KMS-11 (cell line): ENCODE data around the gene SCTR.

Source experiments
- H2AFZ ChIP-seq: fragments of 200-600 bp; sonication (generic); 2 replicates; pipeline ENCODE4 v1.6.1; 2016; ENCODE audit warnings: antibody characterized with exemption, mixed run types, low read depth
- H3K27ac ChIP-seq: fragments of 200-600 bp; sonication (generic); 2 replicates; pipeline ENCODE4 v1.6.1; 2016; ENCODE audit warnings: mild to moderate bottlenecking, mixed run types
- H3K27me3 ChIP-seq: fragments of 200-600 bp; sonication (generic); 2 replicates; pipeline ENCODE4 v1.6.1; 2017; ENCODE audit warnings: mild to moderate bottlenecking, low read depth, mixed run types, moderate library complexity; ENCODE audit not compliant: insufficient read depth
- H3K36me3 ChIP-seq: fragments of 200-600 bp; sonication (generic); 2 replicates; pipeline ENCODE4 v1.6.1; 2017; ENCODE audit warnings: mild to moderate bottlenecking, mixed run types; ENCODE audit not compliant: insufficient read depth
- H3K4me1 ChIP-seq: fragments of 200-600 bp; sonication (generic); 2 replicates; pipeline ENCODE4 v1.6.1; 2016; ENCODE audit warnings: mild to moderate bottlenecking, low read depth, mixed run types; ENCODE audit not compliant: poor library complexity, severe bottlenecking
- H3K4me2 ChIP-seq: fragments of 200-600 bp; sonication (generic); 2 replicates; pipeline ENCODE4 v1.7.0; 2016; ENCODE audit warnings: mild to moderate bottlenecking, mixed run types
- H3K4me3 ChIP-seq: fragments of 200-600 bp; sonication (generic); IDR thresholded peaks from 2 replicates; pipeline ENCODE4 v1.6.1; 2017; ENCODE audit warnings: low read depth, low read length, mixed read lengths; ENCODE audit not compliant: insufficient read depth
- H3K79me2 ChIP-seq: fragments of 200-600 bp; sonication (generic); 2 replicates; pipeline ENCODE4 v1.6.1; 2016; ENCODE audit warnings: low read depth, mixed run types; ENCODE audit not compliant: insufficient read depth
- H3K9ac ChIP-seq: fragments of 200-600 bp; sonication (generic); 2 replicates; pipeline ENCODE4 v1.6.1; 2016; ENCODE audit warnings: mild to moderate bottlenecking, mixed run types
- H4K20me1 ChIP-seq: fragments of 200-600 bp; sonication (generic); 2 replicates; pipeline ENCODE4 v1.6.1; 2016; ENCODE audit warnings: mild to moderate bottlenecking, mixed run types; ENCODE audit not compliant: insufficient read depth
- TF ChIP-seq, protein P1 (sequence below): fragments of 200-600 bp; sonication (generic); conservative IDR thresholded peaks from 2 replicates; pipeline ENCODE4 v1.6.1; 2017; ENCODE audit warnings: low read depth, mild to moderate bottlenecking, antibody characterized with exemption, low read length, moderate library complexity, mixed read lengths

SCTR gene

DNA sequence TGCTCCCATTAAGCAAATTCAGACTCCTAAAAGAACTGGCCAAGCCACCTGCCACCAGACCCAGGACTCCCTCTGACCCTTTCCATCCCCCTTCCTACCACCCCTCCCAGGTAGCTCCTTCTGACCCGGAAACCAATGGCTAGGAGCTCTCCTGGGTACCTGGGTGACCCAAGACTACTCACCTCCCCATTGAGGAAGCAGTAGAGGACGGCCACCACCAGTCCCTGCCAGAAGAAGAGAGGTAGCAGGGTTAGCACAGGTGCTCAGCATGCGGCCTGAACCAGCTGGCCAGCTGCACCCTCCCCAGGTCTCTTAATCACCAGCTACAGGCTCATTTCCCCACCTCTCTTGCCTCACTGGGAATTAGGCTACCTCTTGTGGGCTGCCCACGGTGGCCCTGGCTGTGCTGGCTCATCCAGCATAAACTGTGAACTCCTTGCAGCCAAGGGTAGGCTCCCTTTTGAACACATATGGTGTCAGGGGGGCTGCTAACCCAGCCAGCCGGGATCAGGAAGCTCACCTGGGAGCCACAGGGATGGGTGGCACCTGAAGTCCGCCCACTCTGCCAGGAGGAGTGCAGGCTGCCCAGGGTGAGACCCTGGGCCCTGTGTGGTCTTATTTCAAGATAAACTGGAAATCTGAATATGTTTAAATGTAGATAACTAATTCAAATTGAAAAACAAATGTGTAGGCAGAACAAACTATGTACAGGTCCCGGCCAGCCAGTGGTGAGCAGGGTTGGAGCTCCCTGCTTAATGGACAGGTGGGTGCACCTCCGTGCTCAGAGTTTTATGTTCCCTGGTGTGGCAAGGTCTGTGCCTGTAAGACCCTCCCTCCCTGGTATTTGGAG, 82.7 kb downstream of the SCTR start:
- H4K20me1 ChIP-seq, result no peaks in the 10 kb centered on the region
- no peaks in the 10 kb centered on the region for H3K36me3 ChIP-seq
- no peaks in the 10 kb centered on the region for H3K79me2 ChIP-seq
- TF ChIP-seq, protein P1, sequence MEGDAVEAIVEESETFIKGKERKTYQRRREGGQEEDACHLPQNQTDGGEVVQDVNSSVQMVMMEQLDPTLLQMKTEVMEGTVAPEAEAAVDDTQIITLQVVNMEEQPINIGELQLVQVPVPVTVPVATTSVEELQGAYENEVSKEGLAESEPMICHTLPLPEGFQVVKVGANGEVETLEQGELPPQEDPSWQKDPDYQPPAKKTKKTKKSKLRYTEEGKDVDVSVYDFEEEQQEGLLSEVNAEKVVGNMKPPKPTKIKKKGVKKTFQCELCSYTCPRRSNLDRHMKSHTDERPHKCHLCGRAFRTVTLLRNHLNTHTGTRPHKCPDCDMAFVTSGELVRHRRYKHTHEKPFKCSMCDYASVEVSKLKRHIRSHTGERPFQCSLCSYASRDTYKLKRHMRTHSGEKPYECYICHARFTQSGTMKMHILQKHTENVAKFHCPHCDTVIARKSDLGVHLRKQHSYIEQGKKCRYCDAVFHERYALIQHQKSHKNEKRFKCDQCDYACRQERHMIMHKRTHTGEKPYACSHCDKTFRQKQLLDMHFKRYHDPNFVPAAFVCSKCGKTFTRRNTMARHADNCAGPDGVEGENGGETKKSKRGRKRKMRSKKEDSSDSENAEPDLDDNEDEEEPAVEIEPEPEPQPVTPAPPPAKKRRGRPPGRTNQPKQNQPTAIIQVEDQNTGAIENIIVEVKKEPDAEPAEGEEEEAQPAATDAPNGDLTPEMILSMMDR, result no peak
- no peak overlapping the region for H3K4me3 ChIP-seq
- H3K9ac ChIP-seq, result no peak overlapping the region
- no peak overlapping the region for H2AFZ ChIP-seq
- H3K4me2 ChIP-seq, result no peak overlapping the region
- no peak overlapping the region for H3K27ac ChIP-seq
- no peaks in the 10 kb centered on the region for H3K27me3 ChIP-seq
- H3K4me1 ChIP-seq, result no peaks in the 10 kb centered on the region

- TF ChIP-seq, protein P1, result no peak
- Histone ChIP-seq H3K4me1 (no peaks in the 10 kb centered on the region), H3K27me3 (no peaks in the 10 kb centered on the region), H3K36me3 (no peaks in the 10 kb centered on the region), H3K79me2 (no peaks in the 10 kb centered on the region), H2AFZ (no peak overlapping the region), H3K9ac (no peak overlapping the region), H4K20me1 (no peaks in the 10 kb centered on the region), H3K4me3 (no peak overlapping the region), H3K27ac (no peak overlapping the region), H3K4me2 (no peak overlapping the region)
These were observed 83.4 kb downstream of the SCTR start for GRCh38 chr2:119440873-119441272.

DNA sequence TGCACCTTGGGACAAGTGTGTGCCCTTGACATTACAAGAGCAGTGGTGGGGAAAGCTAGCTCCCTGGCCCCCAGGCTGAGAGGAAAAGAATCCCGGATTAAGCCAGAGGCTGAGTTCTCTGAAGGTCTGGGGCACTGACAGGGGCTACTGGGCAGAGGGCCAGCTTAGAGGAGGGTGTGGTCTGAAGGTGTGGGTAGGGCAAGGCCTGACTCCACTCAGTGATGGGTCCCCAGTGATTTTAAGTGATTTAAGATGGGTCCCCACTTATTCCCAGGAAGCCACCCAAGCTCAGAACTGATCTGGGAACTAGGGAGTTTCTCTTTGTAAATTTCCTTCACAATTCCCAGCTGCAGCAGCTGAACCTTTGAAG, 83.8 kb downstream of the SCTR start:
- no peak overlapping the region for H3K27ac ChIP-seq

DNA sequence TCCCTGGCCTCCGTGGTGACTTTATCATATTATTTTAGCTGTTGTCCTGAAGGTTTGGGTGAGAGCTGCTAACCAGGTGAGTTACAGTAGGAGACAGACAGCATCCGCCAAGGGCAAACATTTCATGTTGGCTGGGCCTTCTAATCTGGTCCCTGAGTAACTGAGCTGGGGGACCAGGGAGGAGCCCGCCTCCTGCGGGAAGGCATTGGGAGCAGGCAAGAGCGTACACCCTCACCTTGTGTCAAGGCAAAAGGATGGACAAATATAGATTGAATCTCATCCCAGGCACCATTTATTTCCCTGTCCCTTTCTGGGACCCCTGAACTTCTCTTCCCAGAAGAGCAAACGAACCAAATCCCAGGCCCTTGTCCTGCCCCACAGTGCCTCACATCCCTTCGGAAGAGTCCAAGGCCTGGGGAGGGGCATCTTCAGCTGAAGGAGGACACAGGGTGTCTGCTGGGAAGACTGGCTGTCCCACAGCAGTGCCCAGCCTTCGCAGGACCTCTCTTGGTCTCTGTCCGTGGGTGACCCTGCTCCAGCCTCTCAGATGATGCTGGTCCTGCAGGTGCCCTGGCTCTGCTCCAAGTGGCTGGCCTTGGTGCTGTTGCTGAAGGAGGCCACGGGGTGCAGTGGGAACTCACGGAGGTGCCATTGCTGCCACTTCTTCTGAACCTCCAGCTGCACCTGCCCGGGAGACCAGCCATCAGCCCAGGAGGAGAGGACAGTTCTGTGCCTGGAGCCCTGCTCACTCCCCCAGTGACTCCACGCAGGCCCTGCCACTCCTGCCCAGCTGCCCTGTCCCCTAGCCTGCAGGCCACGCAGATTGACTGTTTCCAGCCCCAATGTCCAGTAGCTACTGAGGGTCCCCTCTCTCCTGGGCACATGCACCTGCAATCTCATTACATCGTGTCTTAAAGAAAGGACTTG, 84.4 kb downstream of the SCTR start:
- Histone ChIP-seq H3K4me1 (no peaks in the 10 kb centered on the region), H3K36me3 (no peaks in the 10 kb centered on the region), H3K27me3 (no peaks in the 10 kb centered on the region), H3K9ac (no peak overlapping the region), H4K20me1 (no peaks in the 10 kb centered on the region), H3K79me2 (no peaks in the 10 kb centered on the region), H3K4me2 (no peak overlapping the region), H3K27ac (no peak overlapping the region), H3K4me3 (no peak overlapping the region), H2AFZ (no peak overlapping the region)
- TF ChIP-seq, protein P1, result no peak

More for the DNA sequence above, 83.8 kb downstream of the SCTR start:
- Histone ChIP-seq H3K4me3 (no peak overlapping the region), H3K4me1 (no peaks in the 10 kb centered on the region), H2AFZ (no peak overlapping the region), H3K36me3 (no peaks in the 10 kb centered on the region), H3K4me2 (no peak overlapping the region), H4K20me1 (no peaks in the 10 kb centered on the region), H3K27me3 (no peaks in the 10 kb centered on the region), H3K79me2 (no peaks in the 10 kb centered on the region), H3K9ac (no peak overlapping the region)
- TF ChIP-seq, protein P1, result no peak
